CD4-positive, alpha-beta T cell treated with Interferon gamma for 1 hour (primary cell): ENCODE results near the gene TYW1.
"Not testable (repeated sequence)": the region's sequence is repeated elsewhere in the genome, so short reads cannot be mapped to it uniquely, and the experiment has no call there.

Experiments
- DNase-seq: peaks from one replicate; pipeline ENCODE4 v3.0.0-alpha.2; 2020

The TYW1 gene

GRCh38 chr7:67259363-67259762 is 262.7 kb downstream of the TYW1 start:
- DNase-seq, result not testable (repeated sequence)

- not testable (repeated sequence) for DNase-seq
Measured at GRCh38 chr7:67260166-67260586, 263.5 kb downstream of the TYW1 start.

- not testable (repeated sequence) for DNase-seq
Measured at GRCh38 chr7:67264000-67264399, 267.4 kb downstream of the TYW1 start.

- not testable (repeated sequence) for DNase-seq
Measured at GRCh38 chr7:67266070-67266469, 269.4 kb downstream of the TYW1 start.

GRCh38 chr7:67267914-67268313 is 271.3 kb downstream of the TYW1 start:
- DNase-seq, result no peak

- not testable (repeated sequence) for DNase-seq
Measured at GRCh38 chr7:67269916-67270315, 273.3 kb downstream of the TYW1 start.
